HepG2 (cell line): ENCODE measurements around the gene ETFDH. TPM values are rescaled to one million over a fixed set of nuclear protein-coding genes. Genes with fewer than 3 reads are reported as not detected.

Source experiments
- ARID4A ChIP-seq: sonication (generic); formaldehyde crosslinking; IDR thresholded peaks from 2 replicates; pipeline ENCODE4 v1.5.0; 2020; ENCODE audit warnings: mild to moderate bottlenecking, missing genetic modification reagents, borderline replicate concordance
- ETS1 ChIP-seq: sonication (generic); formaldehyde crosslinking; IDR thresholded peaks from 2 replicates; pipeline ENCODE4 v1.4.0; 2020; ENCODE audit warnings: missing genetic modification reagents
- GLI4 ChIP-seq: sonication (generic); formaldehyde crosslinking; IDR thresholded peaks from 2 replicates; pipeline ENCODE4 v1.5.1; 2020; ENCODE audit warnings: missing genetic modification reagents, mild to moderate bottlenecking, moderate library complexity, borderline replicate concordance
- HNRNPLL ChIP-seq: fragments of 200-400 bp; formaldehyde crosslinking; IDR thresholded peaks from 2 replicates; pipeline ENCODE4 v1.6.1; 2017; ENCODE audit warnings: mild to moderate bottlenecking, low read depth, low read length; ENCODE audit not compliant: poor library complexity, severe bottlenecking
- NFAT5 ChIP-seq: sonication (generic); formaldehyde crosslinking; IDR thresholded peaks from 2 replicates; pipeline ENCODE4 v1.4.0; 2020; ENCODE audit warnings: missing genetic modification reagents
- REL ChIP-seq: sonication (generic); formaldehyde crosslinking; conservative IDR thresholded peaks from 2 replicates; pipeline ENCODE4 v1.8.0; 2022; ENCODE audit warnings: mild to moderate bottlenecking, missing genetic modification reagents, moderate library complexity
- RNF2 ChIP-seq: fragments of 450-650 bp; conservative IDR thresholded peaks from 2 replicates; pipeline ENCODE4 v1.6.1; 2016; ENCODE audit warnings: low read depth
- SIN3A ChIP-seq: IDR thresholded peaks from 2 replicates; pipeline ENCODE4 v1.6.1; 2011; ENCODE audit warnings: low read depth, mild to moderate bottlenecking, control low read depth, low read length, borderline replicate concordance
- SMYD3 ChIP-seq: sonication (generic); formaldehyde crosslinking; IDR thresholded peaks from 2 replicates; pipeline ENCODE4 v1.8.1; 2023; ENCODE audit warnings: mild to moderate bottlenecking, missing genetic modification reagents
- SOX13 ChIP-seq, 3 experiments: fragments of 450-650 bp in 1 of 3; sonication (generic) in 1 of 3; formaldehyde crosslinking in 1 of 3; IDR thresholded peaks in 2 of 3; conservative IDR thresholded peaks in 1 of 3; 2 replicates each; pipeline versions ENCODE4 v1.5.0 to v1.6.1; 2016 to 2020; ENCODE audit warnings: antibody characterized with exemption in 1 of 3, mild to moderate bottlenecking in 1 of 3, missing compliant biosample characterization in 1 of 3, missing genetic modification reagents in 1 of 3, moderate library complexity in 1 of 3
- SOX6 ChIP-seq, 2 experiments: fragments of 450-650 bp in 1 of 2; sonication (generic) in 1 of 2; formaldehyde crosslinking in 1 of 2; IDR thresholded peaks; 2 replicates each; pipeline versions ENCODE4 v1.4.0 to v1.6.1; 2017 to 2020; ENCODE audit warnings: antibody characterized with exemption in 1 of 2, mild to moderate bottlenecking in 1 of 2, missing genetic modification reagents in 1 of 2
- U2AF1 ChIP-seq: fragments of 200-400 bp; formaldehyde crosslinking; optimal IDR thresholded peaks from 2 replicates; pipeline ENCODE3; 2017; ENCODE audit warnings: mild to moderate bottlenecking, low read depth, low read length
- ZNF552 ChIP-seq: sonication (generic); formaldehyde crosslinking; IDR thresholded peaks from 2 replicates; pipeline ENCODE4 v1.9.0; 2022; ENCODE audit warnings: missing genetic modification reagents, mild to moderate bottlenecking, borderline replicate concordance
- ZNF562 ChIP-seq: sonication (generic); formaldehyde crosslinking; IDR thresholded peaks from 2 replicates; pipeline ENCODE4 v1.8.0; 2022; ENCODE audit warnings: missing genetic modification reagents, borderline replicate concordance
- ZNF839 ChIP-seq: sonication (generic); formaldehyde crosslinking; IDR thresholded peaks from 2 replicates; pipeline ENCODE4 v1.4.0; 2020; ENCODE audit warnings: missing genetic modification reagents, mild to moderate bottlenecking, borderline replicate concordance
- ZNF879 ChIP-seq: sonication (generic); formaldehyde crosslinking; IDR thresholded peaks from 2 replicates; pipeline ENCODE4 v1.8.1; 2023; ENCODE audit warnings: missing genetic modification reagents
- polyA plus RNA-seq, 8 experiments: library from polyadenylated mRNA; depleted of rRNA in 3 of 8; stranded (reverse) in 7 of 8; unstranded in 1 of 8; fragments of >200 nt; fragmentation: Illumina TruSeq in 4 of 8; extraction: Trizol in 4 of 8; gene quantifications; 2 replicates each; pipeline versions ENCODE4 v1.2.1 to v1.2.3, GENCODE V29; 2011 to 2016; ENCODE audit warnings: low read depth in 4 of 8, missing spikeins in 1 of 8, mixed read lengths in 1 of 8; ENCODE audit not compliant: insufficient read depth in 1 of 8
- total RNA-seq, 5 experiments: library from RNA; depleted of rRNA; stranded (reverse); fragments of >200 nt; fragmentation: Illumina TruSeq; extraction: Trizol; gene quantifications; 2 replicates each; pipeline ENCODE4 v1.2.3, GENCODE V29; 2016; ENCODE audit warnings: low read depth in 1 of 5

The ETFDH gene
- total and polyA plus RNA-seq, 2 of the 13 experiments (the other 11 are each of a cell fraction or from before 2014, with no cell fraction given): 14.7 to 17.8 TPM

- TF ChIP-seq HNRNPLL: peak; percentile 89
- no peak for TF ChIP-seq ZNF879 (CRISPR knock-in tag)
- peak; percentile 23; the same call in 1 of the 2 replicates for TF ChIP-seq ZNF552 (CRISPR knock-in tag)
- no peak; the same call in 1 of the 2 replicates for TF ChIP-seq NFAT5
- TF ChIP-seq RNF2: peak; percentile 72; the same call in 1 of the 2 replicates
- no peak for TF ChIP-seq SMYD3 (CRISPR knock-in tag)
- TF ChIP-seq ZNF839 (CRISPR knock-in tag): 0 out of 2 replicates have a peak, but pooled peaks have one; percentile 56
- TF ChIP-seq SOX13 (IDR thresholded peaks at IDR 0.05): no peak; the same call in 1 of the 2 replicates
- peak in 1 of 2 experiments; percentile 60; a peak in 2 of 4 replicates for TF ChIP-seq SOX13 (CRISPR knock-in tag; conservative IDR thresholded peaks at IDR 0.05 in 1 of 2, IDR thresholded peaks at IDR 0.05 in 1 of 2)
- no peak for TF ChIP-seq U2AF1
- TF ChIP-seq ARID4A (CRISPR knock-in tag): peak; percentile 98
- no peak for TF ChIP-seq ZNF562
- peak; percentile 53; the same call in 1 of the 2 replicates for TF ChIP-seq GLI4 (CRISPR knock-in tag)
- 0 out of 2 replicates have a peak, but pooled peaks have one; percentile 24 for TF ChIP-seq ETS1 (CRISPR knock-in tag)
- TF ChIP-seq REL (CRISPR knock-in tag): peak; percentile 29; the same call in 1 of the 2 replicates
- TF ChIP-seq SIN3A: peak; percentile 98
- no peak for TF ChIP-seq SOX6 (IDR thresholded peaks at IDR 0.05)
- peak; percentile 53 for TF ChIP-seq SOX6 (CRISPR knock-in tag; IDR thresholded peaks at IDR 0.05)
Measured at GRCh38 chr4:158722917-158723793, 51.1 kb downstream of the ETFDH start, which contains the start of gene PPID (continued).
